ENCODE data around the gene RNF8.

GRCh38 chr6:37376078-37376743 lies 22.4 kb downstream of the RNF8 start:
- TF ChIP-seq, protein P1, sequence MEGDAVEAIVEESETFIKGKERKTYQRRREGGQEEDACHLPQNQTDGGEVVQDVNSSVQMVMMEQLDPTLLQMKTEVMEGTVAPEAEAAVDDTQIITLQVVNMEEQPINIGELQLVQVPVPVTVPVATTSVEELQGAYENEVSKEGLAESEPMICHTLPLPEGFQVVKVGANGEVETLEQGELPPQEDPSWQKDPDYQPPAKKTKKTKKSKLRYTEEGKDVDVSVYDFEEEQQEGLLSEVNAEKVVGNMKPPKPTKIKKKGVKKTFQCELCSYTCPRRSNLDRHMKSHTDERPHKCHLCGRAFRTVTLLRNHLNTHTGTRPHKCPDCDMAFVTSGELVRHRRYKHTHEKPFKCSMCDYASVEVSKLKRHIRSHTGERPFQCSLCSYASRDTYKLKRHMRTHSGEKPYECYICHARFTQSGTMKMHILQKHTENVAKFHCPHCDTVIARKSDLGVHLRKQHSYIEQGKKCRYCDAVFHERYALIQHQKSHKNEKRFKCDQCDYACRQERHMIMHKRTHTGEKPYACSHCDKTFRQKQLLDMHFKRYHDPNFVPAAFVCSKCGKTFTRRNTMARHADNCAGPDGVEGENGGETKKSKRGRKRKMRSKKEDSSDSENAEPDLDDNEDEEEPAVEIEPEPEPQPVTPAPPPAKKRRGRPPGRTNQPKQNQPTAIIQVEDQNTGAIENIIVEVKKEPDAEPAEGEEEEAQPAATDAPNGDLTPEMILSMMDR (IDR thresholded peaks at IDR 0.05; ENCODE audit: low read depth, low read length): no peak
- no peak for TF ChIP-seq EZH2phosphoT487 (IDR thresholded peaks at IDR 0.05; ENCODE audit: low read depth)

Measured in OCI-LY3 (cell line).